Muscle layer of colon (tissue), 2 donors: ENCODE data around the gene DARS2.
A peak's percentile ranks its signal among the peaks of the same experiment; 100 is the strongest.

Experiments
- H3K27ac ChIP-seq: one replicate; pipeline ENCODE4 v1.7.0; 2013; ENCODE audit warnings: low read depth, mild to moderate bottlenecking, low read length, moderate library complexity
- H3K27me3 ChIP-seq, 2 donors: one replicate each; pipeline ENCODE4 v1.7.0; 2013; ENCODE audit warnings: low read length in 2 of 2, mild to moderate bottlenecking in 2 of 2; ENCODE audit not compliant: insufficient read depth in 2 of 2, control insufficient read depth in 1 of 2
- H3K36me3 ChIP-seq: one replicate; pipeline ENCODE4 v1.7.0; 2013; ENCODE audit warnings: mild to moderate bottlenecking, low read length; ENCODE audit not compliant: insufficient read depth
- H3K4me1 ChIP-seq: one replicate; pipeline ENCODE4 v1.7.0; 2013; ENCODE audit warnings: mild to moderate bottlenecking, low read length; ENCODE audit not compliant: insufficient read depth
- H3K4me3 ChIP-seq, 2 donors: one replicate each; pipeline ENCODE4 v1.7.0; 2013; ENCODE audit warnings: low read length in 2 of 2, low read depth in 1 of 2, mild to moderate bottlenecking in 1 of 2, moderate library complexity in 1 of 2
- H3K9ac ChIP-seq: one replicate; pipeline ENCODE4 v1.7.0; 2013; ENCODE audit warnings: low read length
- H3K9me3 ChIP-seq: one replicate; pipeline ENCODE4 v1.7.0; 2013; ENCODE audit warnings: mild to moderate bottlenecking, low read length
- donor health status: abdominal sarcoma.
- donor health status: Adenocarcinoma of cecum.

The DARS2 gene

DNA sequence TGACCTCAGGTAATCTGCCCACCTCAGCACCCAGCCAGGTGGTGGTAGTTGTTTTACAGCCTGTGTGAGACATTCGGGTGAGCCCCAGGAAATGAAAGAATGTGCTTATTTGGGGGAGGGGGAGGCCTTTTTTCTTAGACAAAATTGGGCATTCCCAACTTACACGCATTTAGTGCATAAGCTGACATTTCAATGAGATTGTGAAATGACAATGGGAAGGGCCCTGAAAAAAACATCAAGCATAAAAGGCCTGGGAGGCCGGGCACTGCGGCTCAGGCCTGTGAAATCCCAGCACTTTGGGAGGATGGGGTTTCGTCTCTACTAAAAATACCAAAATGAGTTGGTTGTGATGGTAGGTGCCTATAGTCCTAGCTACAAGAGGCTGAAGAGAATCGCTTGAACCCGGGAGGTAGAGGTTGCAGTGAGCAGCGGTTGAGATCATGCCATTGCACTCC lies 38.3 kb downstream of the DARS2 start:
- Histone ChIP-seq H3K36me3 (peaks cover 41% of the 10 kb centered on the region), H3K9ac (no peak overlapping the region), H3K27ac (no peak overlapping the region), H3K4me1 (peaks cover 10% of the 10 kb centered on the region), H3K27me3 (no peaks in the 10 kb centered on the region), H3K9me3 (no peaks in the 10 kb centered on the region), H3K4me3 (no peak overlapping the region)

DNA sequence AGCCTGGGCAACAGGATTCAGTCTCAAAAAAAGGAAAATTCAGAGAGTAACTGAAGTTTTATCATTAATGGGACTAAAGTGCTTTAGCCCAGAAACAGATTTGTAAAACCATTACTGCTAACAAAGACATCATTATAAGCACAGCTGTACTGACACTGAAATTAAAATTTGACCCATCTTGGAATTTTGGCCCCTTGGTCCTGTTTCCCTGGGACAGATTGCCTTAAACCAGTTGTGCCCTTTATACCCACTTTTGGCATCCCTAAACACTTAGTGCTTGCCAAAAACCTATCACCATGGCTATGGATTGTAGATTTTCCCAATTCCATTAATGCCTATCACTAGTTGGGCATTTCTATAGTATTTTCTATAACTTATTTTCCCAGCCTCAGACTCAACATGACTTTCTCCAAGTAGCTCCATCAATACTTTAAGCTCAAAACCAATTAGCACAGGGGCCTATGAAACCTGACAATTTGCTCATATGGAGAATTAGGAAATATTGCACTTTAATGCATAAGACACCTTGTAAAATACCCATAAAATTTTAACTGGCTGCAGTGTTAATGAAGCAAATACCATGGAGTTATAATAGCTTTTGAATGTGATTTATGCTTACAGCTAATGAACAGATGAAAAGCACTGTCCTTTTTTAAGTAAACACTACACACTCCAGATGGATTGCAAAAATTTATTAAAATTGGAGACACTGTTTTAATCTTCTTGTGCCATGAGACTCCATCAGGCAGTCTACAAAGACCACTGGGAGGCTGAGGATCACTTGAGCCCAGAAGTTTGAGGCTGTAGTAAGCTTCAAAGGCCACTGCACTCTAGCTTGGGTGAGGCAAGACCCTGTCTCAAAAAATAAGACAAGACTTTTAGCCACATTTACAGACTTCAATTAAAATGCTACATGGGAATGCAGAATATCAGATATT lies 39.0 kb downstream of the DARS2 start:
- peaks cover 10% of the 10 kb centered on the region for H3K4me1 ChIP-seq
- H3K4me3 ChIP-seq, result no peak overlapping the region
- H3K9me3 ChIP-seq, result no peaks in the 10 kb centered on the region
- H3K9ac ChIP-seq, result no peak overlapping the region
- no peaks in the 10 kb centered on the region for H3K27me3 ChIP-seq
- peaks cover 38% of the 10 kb centered on the region for H3K36me3 ChIP-seq
- H3K27ac ChIP-seq, result no peak overlapping the region

DNA sequence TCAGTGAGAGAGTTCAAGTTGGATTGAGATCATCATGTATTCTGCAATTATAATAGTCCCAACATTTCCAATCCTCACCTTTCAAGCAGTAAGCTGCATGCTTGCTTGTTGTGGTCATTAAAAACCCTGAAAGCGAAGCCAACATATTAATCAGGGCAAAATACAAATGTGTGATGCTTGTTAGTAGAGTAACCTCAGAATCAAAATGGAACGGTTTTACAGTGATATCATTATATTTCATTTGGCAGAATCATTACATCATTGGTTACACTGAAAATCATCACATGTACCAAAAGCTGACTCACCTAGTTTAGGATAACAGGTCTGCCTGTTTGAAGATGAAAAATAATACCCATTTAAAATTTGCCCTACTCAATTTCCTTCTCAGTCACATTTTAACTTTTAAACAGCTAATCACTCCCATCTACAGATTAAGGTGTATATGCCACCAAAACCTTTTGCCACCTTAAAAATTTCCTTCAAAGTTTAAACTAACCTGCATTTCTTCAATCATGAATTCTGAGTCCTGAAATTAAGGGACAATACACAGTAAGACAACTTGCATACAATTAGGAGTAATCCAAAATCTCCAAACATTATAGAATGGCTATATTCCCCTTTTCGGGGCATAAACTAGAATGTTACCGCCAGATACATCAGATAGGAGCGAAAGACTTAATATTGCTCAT lies 39.9 kb downstream of the DARS2 start:
- no peak overlapping the region for H3K27ac ChIP-seq
- H3K27me3 ChIP-seq, result no peaks in the 10 kb centered on the region
- H3K9me3 ChIP-seq, result no peaks in the 10 kb centered on the region
- peaks cover 38% of the 10 kb centered on the region for H3K36me3 ChIP-seq
- no peak overlapping the region for H3K9ac ChIP-seq
- H3K4me1 ChIP-seq, result peaks cover 10% of the 10 kb centered on the region
- no peak overlapping the region for H3K4me3 ChIP-seq

DNA sequence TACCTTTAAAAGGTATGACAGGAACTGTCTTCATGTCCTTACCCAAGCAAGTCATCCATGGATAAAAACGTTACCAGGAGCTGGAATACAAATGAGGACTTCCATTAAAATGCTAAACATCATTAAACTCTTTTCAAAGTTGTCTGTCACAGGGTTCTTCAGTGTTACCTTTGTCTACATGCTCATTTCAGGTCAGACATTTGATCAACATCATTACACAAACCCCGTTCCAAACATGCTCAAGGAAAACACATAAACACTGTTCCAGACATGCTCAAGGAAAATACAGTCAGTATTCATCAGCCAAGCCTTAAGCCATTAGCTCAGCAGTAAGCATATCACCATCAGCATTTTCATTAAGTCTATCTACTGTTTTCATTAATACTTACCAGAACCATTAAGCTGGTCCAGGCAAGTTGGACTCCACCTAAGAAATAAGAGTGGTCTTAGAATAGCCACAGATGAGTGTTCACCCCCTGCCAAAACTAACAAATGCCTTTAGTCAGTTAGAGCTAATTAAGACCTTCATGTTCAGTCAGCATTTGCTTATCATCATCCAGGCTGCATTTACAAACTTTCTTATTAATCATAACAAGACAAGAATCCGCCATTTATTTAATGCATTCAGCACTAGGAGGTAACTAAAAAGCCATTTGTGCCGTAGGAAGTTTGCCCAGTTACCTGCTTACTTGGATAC lies 41.1 kb downstream of the DARS2 start:
- Histone ChIP-seq H3K27me3 (no peaks in the 10 kb centered on the region), H3K9me3 (no peaks in the 10 kb centered on the region), H3K4me1 (peaks cover 14% of the 10 kb centered on the region), H3K4me3 (no peak overlapping the region), H3K9ac (no peak overlapping the region), H3K27ac (no peak overlapping the region), H3K36me3 (peaks cover 42% of the 10 kb centered on the region)

DNA sequence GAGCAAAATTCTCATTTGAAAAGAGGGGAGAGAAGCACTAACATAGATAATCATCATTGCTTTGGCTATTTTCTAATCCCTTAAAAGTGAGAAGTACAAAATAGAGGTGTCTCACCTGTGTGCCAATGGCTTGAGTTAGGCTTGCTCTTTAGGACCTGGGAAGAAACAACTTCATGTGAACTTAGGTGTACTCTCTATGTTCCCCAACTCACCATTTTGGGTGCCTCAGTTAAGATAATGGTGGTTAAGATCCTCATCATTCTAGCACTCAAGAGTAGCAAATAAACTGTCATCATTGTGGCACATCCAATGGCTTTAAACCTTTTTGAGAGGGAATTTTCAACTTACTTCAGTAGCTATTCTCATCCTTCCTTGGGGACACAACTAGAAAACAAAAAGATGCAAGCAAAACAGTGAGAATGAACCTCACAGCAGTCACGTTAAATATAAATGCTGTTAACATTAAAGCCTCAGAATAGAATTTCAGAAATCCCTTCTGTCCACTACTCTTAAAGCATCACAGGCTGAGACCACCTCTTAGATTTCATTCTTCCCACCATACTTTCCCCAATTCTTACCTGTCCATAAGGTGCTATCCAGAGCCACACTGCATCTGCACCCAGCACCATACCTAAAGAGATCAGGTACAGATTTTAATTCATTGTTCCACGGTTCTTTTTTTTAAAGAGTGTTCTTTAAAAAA lies 42.1 kb downstream of the DARS2 start:
- Histone ChIP-seq H3K27ac (peak overlapping the region; percentile 76), H3K4me1 (peaks cover 18% of the 10 kb centered on the region), H3K9me3 (no peaks in the 10 kb centered on the region), H3K9ac (peak overlapping the region; percentile 12), H3K27me3 (no peaks in the 10 kb centered on the region), H3K4me3 (peak overlapping the region; percentile 76 to 80), H3K36me3 (peaks cover 44% of the 10 kb centered on the region)

DNA sequence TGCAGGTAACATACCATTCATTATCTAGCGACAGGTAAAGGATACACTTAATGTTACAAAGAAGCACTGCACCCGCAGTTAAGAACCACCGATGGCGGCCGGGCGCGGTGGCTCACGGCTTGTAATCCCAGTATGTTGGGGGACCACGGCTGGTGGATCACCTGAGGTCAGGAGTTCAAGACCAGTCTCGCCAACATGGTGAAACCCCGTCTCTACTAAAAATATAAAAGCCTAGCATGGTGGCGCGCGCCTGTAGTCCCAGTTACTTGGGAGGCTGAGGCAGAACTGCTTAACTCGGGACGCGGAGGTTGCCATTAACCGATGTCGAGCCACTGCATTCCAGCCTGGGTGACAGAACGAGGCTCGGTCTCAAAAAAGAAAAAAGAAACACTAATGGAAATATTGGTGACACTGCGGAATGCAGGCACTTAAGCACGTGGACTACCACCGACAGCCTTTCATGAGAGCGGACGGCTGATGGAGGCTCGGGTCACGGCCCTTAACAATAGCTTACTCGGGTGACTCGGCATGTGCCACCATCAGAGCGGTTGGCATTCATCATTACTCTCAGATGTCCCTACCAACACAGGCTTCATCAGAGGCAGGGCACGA lies 42.8 kb downstream of the DARS2 start:
- peaks cover 44% of the 10 kb centered on the region for H3K36me3 ChIP-seq
- H3K9me3 ChIP-seq, result no peaks in the 10 kb centered on the region
- peak overlapping the region; percentile 76 for H3K27ac ChIP-seq
- H3K4me1 ChIP-seq, result peaks cover 18% of the 10 kb centered on the region
- no peaks in the 10 kb centered on the region for H3K27me3 ChIP-seq
- H3K9ac ChIP-seq, result peak overlapping the region; percentile 26
- peak overlapping the region; percentile 76 to 80 for H3K4me3 ChIP-seq

DNA sequence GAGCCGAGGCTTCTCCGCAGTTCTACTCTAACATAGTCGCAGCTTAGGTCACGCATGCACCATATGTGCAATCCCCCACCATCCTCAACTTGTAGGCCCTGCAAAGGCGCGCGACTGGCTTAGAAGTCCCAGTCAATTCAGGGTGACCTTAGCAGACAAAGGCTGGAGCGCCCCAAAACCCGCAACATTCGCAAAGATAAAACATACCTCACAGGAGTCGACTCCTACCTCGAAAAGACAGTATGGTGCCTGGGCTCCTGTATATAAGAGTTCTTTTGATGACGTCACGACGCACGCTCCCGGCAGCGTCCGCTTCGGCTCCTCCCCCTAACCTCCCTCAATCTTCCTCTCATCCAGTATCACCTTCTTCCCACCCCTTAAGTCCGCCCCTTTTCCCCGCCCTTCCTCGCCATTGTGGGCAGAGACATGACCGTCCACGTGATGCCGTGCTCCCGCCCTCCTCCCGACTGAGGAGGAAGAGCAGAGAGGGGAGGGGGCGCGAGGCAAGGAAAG lies 43.3 kb downstream of the DARS2 start, which contains the start of gene GAS5:
Gene GAS5 (minus strand): TSS at position 237 of the 513 bp plus-strand sequence.
- Histone ChIP-seq H3K9me3 (no peaks in the 10 kb centered on the region), H3K4me3 (peak within 1 kb of the TSS; percentile 76 to 80), H3K36me3 (peaks cover 43% of the 10 kb centered on the region), H3K9ac (peak within 1 kb of the TSS; percentile 85), H3K4me1 (peaks cover 18% of the 10 kb centered on the region), H3K27ac (peak within 1 kb of the TSS; percentile 97), H3K27me3 (no peaks in the 10 kb centered on the region)

DNA sequence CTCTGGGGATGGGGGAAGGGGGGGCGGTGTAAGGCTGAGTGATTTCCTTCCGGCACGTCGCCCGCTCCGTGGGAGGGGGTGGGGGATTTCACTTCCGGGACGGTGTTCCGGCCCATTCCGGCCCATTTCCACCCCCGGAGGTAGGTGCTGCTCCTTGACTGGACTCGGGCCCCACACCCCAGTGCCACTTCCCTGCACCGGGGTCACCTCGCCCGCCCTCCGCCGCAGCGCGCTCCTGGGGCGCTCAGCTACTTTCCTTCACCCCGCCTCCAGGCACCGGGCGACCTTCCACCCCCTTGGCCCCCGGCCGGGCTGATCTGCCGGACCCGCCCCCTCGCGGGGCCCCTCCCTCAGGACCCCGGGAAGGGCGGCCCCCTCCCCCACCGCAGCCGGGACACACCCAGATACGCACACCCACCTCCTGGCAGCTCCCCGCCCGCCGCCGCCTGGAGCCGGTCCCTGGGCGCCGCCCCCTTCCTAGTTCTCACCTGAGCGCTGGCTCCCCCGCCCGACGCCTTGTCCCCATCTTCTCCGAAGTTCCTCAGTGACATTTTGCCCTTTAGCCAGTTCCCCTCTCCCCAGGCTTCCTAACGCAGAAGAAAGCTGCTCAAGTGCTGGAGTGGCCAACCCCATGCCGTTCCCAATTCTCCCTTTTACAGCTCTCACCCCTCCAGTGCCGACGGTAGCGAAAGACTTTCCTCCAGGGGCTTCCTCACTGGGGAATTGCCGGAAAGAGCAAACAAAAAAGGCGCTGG lies 44.0 kb downstream of the DARS2 start, which contains the start of gene ZBTB37:
Gene ZBTB37 (plus strand): TSS at position 115 of the 755 bp plus-strand sequence. CDS start 1,846 bp downstream, outside the sequence.
- Histone ChIP-seq H3K27me3 (no peaks in the 10 kb centered on the region), H3K4me1 (peaks cover 18% of the 10 kb centered on the region), H3K9me3 (no peaks in the 10 kb centered on the region), H3K4me3 (peak within 1 kb of the TSS; percentile 76 to 80), H3K27ac (peak within 1 kb of the TSS; percentile 97), H3K36me3 (peaks cover 37% of the 10 kb centered on the region), H3K9ac (peak within 1 kb of the TSS; percentile 85)

DNA sequence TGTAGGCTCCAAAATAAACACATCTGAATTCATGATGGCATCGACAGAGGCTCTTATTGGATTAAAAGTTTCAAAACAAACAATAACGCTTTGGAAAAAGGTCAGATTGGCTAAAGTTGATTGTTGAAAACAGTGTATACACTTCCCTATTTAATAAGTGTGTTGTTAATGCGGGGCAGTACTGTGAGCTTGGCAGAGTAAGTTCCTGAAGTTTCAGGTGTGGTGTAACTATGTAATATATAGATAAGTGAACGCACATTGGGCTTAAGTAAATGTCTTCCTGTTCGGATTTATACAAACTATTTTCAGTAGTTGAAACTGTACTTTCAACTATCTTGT lies 44.5 kb downstream of the DARS2 start:
- H3K4me3 ChIP-seq, result peak overlapping the region; percentile 76 to 80
- H3K9ac ChIP-seq, result peak overlapping the region; percentile 85
- H3K9me3 ChIP-seq, result no peaks in the 10 kb centered on the region
- peaks cover 18% of the 10 kb centered on the region for H3K4me1 ChIP-seq
- peak overlapping the region; percentile 97 for H3K27ac ChIP-seq
- H3K36me3 ChIP-seq, result peaks cover 31% of the 10 kb centered on the region
- H3K27me3 ChIP-seq, result no peaks in the 10 kb centered on the region
